Hepatocyte (in vitro differentiated cells): ENCODE measurements around the gene CD79B. TPM values are rescaled to one million over a fixed set of nuclear protein-coding genes. Genes with fewer than 3 reads are reported as not detected.
"Not testable (repeated sequence)": the region's sequence is repeated elsewhere in the genome, so short reads cannot be mapped to it uniquely, and the experiment has no call there.

ENCODE experiments used
- DNase-seq: peaks from one replicate; pipeline ENCODE4 v3.0.0-alpha.2; 2016; ENCODE audit warnings: low spot score
- H2AFZ ChIP-seq: fragments of 200-600 bp; sonication (generic); 2 replicates; pipeline ENCODE4 v1.6.0; 2016; ENCODE audit warnings: antibody characterized with exemption, mild to moderate bottlenecking
- H3K27ac ChIP-seq: fragments of 200-600 bp; sonication (generic); 2 replicates; pipeline ENCODE4 v1.5.1; 2016; ENCODE audit warnings: mild to moderate bottlenecking
- H3K27me3 ChIP-seq: fragments of 200-600 bp; sonication (generic); 2 replicates; pipeline ENCODE4 v1.6.1; 2016
- H3K36me3 ChIP-seq: fragments of 200-600 bp; sonication (generic); replicated peaks from 2 replicates; pipeline ENCODE4 v1.5.1; 2016; ENCODE audit warnings: low read depth; ENCODE audit not compliant: insufficient read depth
- H3K4me1 ChIP-seq: fragments of 200-600 bp; sonication (generic); 2 replicates; pipeline ENCODE4 v1.5.1; 2016; ENCODE audit warnings: mild to moderate bottlenecking, moderate library complexity; ENCODE audit not compliant: insufficient read depth
- H3K4me2 ChIP-seq: fragments of 200-600 bp; sonication (generic); 2 replicates; pipeline ENCODE4 v1.6.0; 2016
- H3K4me3 ChIP-seq: fragments of 200-600 bp; sonication (generic); 2 replicates; pipeline ENCODE4 v1.5.1; 2016; ENCODE audit warnings: mild to moderate bottlenecking
- H3K79me2 ChIP-seq: fragments of 200-600 bp; sonication (generic); 2 replicates; pipeline ENCODE4 v1.6.0; 2017; ENCODE audit warnings: mild to moderate bottlenecking
- H3K9me2 ChIP-seq: fragments of 200-600 bp; sonication (generic); replicated peaks from 2 replicates; pipeline ENCODE4 v1.6.0; 2017; ENCODE audit warnings: mild to moderate bottlenecking; ENCODE audit not compliant: insufficient read depth
- H3K9me3 ChIP-seq: fragments of 200-600 bp; sonication (generic); 2 replicates; pipeline ENCODE4 v1.5.1; 2016; ENCODE audit warnings: low read depth, mild to moderate bottlenecking
- H4K20me1 ChIP-seq: fragments of 200-600 bp; sonication (generic); 2 replicates; pipeline ENCODE4 v1.6.0; 2016; ENCODE audit warnings: mild to moderate bottlenecking; ENCODE audit not compliant: insufficient read depth, poor library complexity, severe bottlenecking
- EZH2 ChIP-seq: fragments of 200-600 bp; sonication (generic); IDR thresholded peaks from 2 replicates; pipeline ENCODE4 v1.6.1; 2016; ENCODE audit warnings: antibody characterized with exemption, mild to moderate bottlenecking, borderline replicate concordance
- EZH2phosphoT487 ChIP-seq: fragments of 200-600 bp; sonication (generic); IDR thresholded peaks from one replicate; pipeline ENCODE4 v1.6.1; 2018; ENCODE audit warnings: antibody characterized with exemption, mild to moderate bottlenecking, low read depth, moderate library complexity; ENCODE audit not compliant: unreplicated experiment, severe bottlenecking
- WGBS: methylation state at CpG from one replicate; pipeline ENCODE4 v1.1.6; 2016; ENCODE audit warnings: low lambda C conversion rate; ENCODE audit errors: missing lambda C conversion rate; 5-methylcytosine and 5-hydroxymethylcytosine counted together
- polyA plus RNA-seq: library from polyadenylated mRNA; unstranded; fragments of >200 nt; fragmentation: Nextera tagmentation; extraction: Ambion mirVana; gene quantifications from 2 replicates; pipeline ENCODE4 v1.2.1, GENCODE V29; 2016
- total RNA-seq: library from RNA; depleted of rRNA; stranded (reverse); fragments of >200 nt; gene quantifications from 2 replicates; pipeline ENCODE4 v1.2.3, GENCODE V29; 2014
- TF ChIP-seq, protein P1 (sequence below): fragments of 200-600 bp; sonication (generic); IDR thresholded peaks from 2 replicates; pipeline ENCODE4 v1.5.1; 2016; ENCODE audit warnings: antibody characterized with exemption, mild to moderate bottlenecking; ENCODE audit not compliant: poor library complexity

CD79B gene
- total and polyA plus RNA-seq, 2 experiments from 2014 or later, result 0.57 to 1.2 TPM

- Histone ChIP-seq H3K27ac (no peak overlapping the region), H3K27me3 (peaks cover 7% of the 10 kb centered on the region), H3K36me3 (no peaks in the 10 kb centered on the region), H4K20me1 (no peaks in the 10 kb centered on the region), H3K4me2 (no peak overlapping the region), H3K4me3 (no peak overlapping the region), H3K9me3 (no peaks in the 10 kb centered on the region), H2AFZ (no peak overlapping the region), H3K4me1 (no peaks in the 10 kb centered on the region), H3K9me2 (no peaks in the 10 kb centered on the region), H3K79me2 (no peaks in the 10 kb centered on the region)
- TF ChIP-seq EZH2 (no peak), EZH2phosphoT487 (no peak)
- TF ChIP-seq, protein P1, sequence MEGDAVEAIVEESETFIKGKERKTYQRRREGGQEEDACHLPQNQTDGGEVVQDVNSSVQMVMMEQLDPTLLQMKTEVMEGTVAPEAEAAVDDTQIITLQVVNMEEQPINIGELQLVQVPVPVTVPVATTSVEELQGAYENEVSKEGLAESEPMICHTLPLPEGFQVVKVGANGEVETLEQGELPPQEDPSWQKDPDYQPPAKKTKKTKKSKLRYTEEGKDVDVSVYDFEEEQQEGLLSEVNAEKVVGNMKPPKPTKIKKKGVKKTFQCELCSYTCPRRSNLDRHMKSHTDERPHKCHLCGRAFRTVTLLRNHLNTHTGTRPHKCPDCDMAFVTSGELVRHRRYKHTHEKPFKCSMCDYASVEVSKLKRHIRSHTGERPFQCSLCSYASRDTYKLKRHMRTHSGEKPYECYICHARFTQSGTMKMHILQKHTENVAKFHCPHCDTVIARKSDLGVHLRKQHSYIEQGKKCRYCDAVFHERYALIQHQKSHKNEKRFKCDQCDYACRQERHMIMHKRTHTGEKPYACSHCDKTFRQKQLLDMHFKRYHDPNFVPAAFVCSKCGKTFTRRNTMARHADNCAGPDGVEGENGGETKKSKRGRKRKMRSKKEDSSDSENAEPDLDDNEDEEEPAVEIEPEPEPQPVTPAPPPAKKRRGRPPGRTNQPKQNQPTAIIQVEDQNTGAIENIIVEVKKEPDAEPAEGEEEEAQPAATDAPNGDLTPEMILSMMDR, result no peak
- 31% methylated on average over 10 of the region's 10 CpGs for WGBS
- DNase-seq, result no peak
Measured at GRCh38 chr17:63918305-63918704, 13.8 kb downstream of the CD79B start.

DNA sequence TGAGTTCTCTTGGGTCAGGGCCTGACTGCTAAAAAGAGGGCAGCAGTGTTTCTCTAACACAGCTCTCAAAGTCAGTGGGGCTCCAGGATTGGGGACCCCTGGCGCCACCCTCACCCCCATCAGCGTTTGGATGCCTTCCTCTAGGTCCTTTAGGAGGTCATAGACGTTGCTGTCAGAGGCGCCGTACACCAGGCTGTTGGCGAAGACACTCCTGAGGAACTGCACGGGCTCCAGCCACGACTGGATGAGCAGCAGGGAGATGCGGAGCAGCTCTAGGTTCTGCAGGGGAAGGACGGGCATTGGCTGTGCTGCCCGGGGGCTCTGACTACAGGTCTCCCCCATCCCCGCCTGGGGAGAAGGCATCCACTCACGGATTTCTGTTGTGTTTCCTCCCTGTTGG, 14.5 kb downstream of the CD79B start:
- no peak for DNase-seq
- TF ChIP-seq EZH2 (no peak), EZH2phosphoT487 (no peak)
- TF ChIP-seq, protein P1, result no peak
- Histone ChIP-seq H3K27ac (no peak overlapping the region), H2AFZ (no peak overlapping the region), H3K4me1 (no peaks in the 10 kb centered on the region), H3K27me3 (peaks cover 7% of the 10 kb centered on the region), H3K9me2 (no peaks in the 10 kb centered on the region), H3K4me2 (no peak overlapping the region), H4K20me1 (no peaks in the 10 kb centered on the region), H3K36me3 (no peaks in the 10 kb centered on the region), H3K4me3 (no peak overlapping the region), H3K79me2 (no peaks in the 10 kb centered on the region), H3K9me3 (no peaks in the 10 kb centered on the region)
- WGBS, result 75% methylated on average over 13 of the region's 13 CpGs

- not testable (repeated sequence) for H3K36me3 ChIP-seq, H3K9me3 ChIP-seq, DNase-seq, H3K9me2 ChIP-seq, H3K4me1 ChIP-seq, H3K79me2 ChIP-seq, H3K4me3 ChIP-seq, H3K27ac ChIP-seq, H3K27me3 ChIP-seq, H3K4me2 ChIP-seq, H2AFZ ChIP-seq, H4K20me1 ChIP-seq
- WGBS, result 95% methylated on average over 11 of the region's 11 CpGs
Measured at GRCh38 chr17:63917206-63917605, 14.9 kb downstream of the CD79B start.

DNA sequence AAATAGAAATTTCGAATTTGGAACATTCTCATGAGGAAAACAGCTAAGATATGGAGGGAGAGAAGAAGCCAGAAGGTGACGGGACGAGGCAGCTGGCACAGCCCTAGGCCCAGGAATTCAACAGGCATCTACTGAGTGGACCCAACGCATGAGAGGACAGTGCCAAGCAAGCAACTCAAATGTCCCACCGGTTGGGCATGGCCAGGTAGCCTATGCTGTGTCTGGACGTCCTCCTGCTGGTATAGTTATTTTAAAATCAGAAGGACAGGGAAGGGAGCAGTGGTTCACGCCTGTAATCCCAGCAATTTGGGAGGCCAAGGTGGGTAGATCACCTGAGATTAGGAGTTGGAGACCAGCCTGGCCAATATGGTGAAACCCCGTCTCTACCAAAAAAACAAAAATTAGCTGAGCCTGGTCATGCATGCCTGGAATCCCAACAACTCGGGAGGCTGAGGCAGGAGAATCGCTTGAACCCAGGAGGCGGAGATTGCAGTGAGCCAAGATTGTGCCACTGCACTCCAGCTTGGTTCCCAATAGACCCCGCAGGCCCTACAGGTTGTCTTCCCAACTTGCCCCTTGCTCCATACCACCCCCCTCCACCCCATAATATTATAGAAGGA, 15.5 kb downstream of the CD79B start:
- Histone ChIP-seq H3K4me2 (no peak overlapping the region), H3K79me2 (no peaks in the 10 kb centered on the region), H3K36me3 (no peaks in the 10 kb centered on the region), H3K4me1 (no peaks in the 10 kb centered on the region), H3K27ac (no peak overlapping the region), H3K9me3 (no peaks in the 10 kb centered on the region), H3K27me3 (peaks cover 7% of the 10 kb centered on the region), H4K20me1 (no peaks in the 10 kb centered on the region), H2AFZ (no peak overlapping the region), H3K9me2 (no peaks in the 10 kb centered on the region), H3K4me3 (no peak overlapping the region)
- no peak for DNase-seq
- 86% methylated on average over 12 of the region's 12 CpGs for WGBS
- TF ChIP-seq, protein P1, result no peak
- TF ChIP-seq EZH2phosphoT487 (no peak), EZH2 (no peak)

DNA sequence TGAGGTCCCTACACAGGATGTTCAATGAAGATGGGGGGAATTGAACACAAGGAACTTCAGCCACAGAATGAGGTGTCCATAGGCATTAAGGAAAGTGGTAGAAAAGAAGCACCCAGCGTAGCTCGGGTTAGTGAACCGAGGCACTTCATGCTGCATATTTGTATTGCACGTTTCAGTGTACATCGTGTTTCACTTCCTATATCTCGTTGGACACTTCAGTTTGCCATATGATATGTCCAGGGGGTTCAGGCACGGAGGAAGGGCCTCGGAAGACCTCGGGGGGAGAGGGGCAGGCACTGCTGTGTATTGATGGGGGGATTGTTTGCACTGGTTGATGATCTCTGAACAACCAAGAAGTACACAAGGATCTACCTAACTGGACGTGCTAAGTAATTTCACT, 16.4 kb downstream of the CD79B start:
- not testable (repeated sequence) for H3K9me3 ChIP-seq, H3K36me3 ChIP-seq, H3K4me1 ChIP-seq, H3K9me2 ChIP-seq, DNase-seq, H2AFZ ChIP-seq, H3K4me2 ChIP-seq, H4K20me1 ChIP-seq, H3K27ac ChIP-seq, H3K79me2 ChIP-seq, H3K27me3 ChIP-seq, H3K4me3 ChIP-seq
- WGBS, result 90% methylated on average over 10 of the region's 10 CpGs
